Anterior cingulate cortex (tissue), 58 donors: ENCODE measurements around the gene TNRC6B.

Source experiments
- DNase-seq, 58 donors: peaks; one replicate each; lab custom pipeline; 2025; lab: John Stamatoyannopoulos, UW

TNRC6B gene

GRCh38 chr22:40322818-40323447 is 145.2 kb downstream of the TNRC6B start:
- no peak for DNase-seq

- DNase-seq: no peak
Measured at GRCh38 chr22:40323681-40324171, 146.0 kb downstream of the TNRC6B start.

- DNase-seq: no peak
Measured at GRCh38 chr22:40324468-40325305, 147.0 kb downstream of the TNRC6B start.

- DNase-seq: no peak
Measured at GRCh38 chr22:40325315-40325714, 147.6 kb downstream of the TNRC6B start.

- DNase-seq: no peak
Measured at GRCh38 chr22:40326905-40327735, 149.4 kb downstream of the TNRC6B start.

GRCh38 chr22:40328546-40329456 is 151.1 kb downstream of the TNRC6B start:
- DNase-seq: peak in 3 of 58 donors; percentile 9 to 41 (median 26)

- DNase-seq: no peak
Measured at GRCh38 chr22:40329466-40329865, 151.7 kb downstream of the TNRC6B start.

- no peak for DNase-seq
Measured at GRCh38 chr22:40330086-40330485, 152.4 kb downstream of the TNRC6B start.

GRCh38 chr22:40330615-40331014 is 152.9 kb downstream of the TNRC6B start:
- no peak for DNase-seq

GRCh38 chr22:40331706-40332105 is 154.0 kb downstream of the TNRC6B start:
- DNase-seq: no peak

- DNase-seq: peak in 1 of 58 donors; percentile 4
Measured at GRCh38 chr22:40332319-40332781, 154.6 kb downstream of the TNRC6B start.

GRCh38 chr22:40334060-40334459 is 156.3 kb downstream of the TNRC6B start:
- DNase-seq: no peak

- no peak for DNase-seq
Measured at GRCh38 chr22:40334899-40335298, 157.2 kb downstream of the TNRC6B start.

GRCh38 chr22:40335358-40335757 is 157.6 kb downstream of the TNRC6B start:
- no peak for DNase-seq

GRCh38 chr22:40340044-40340443 is 162.3 kb downstream of the TNRC6B start:
- no peak for DNase-seq

GRCh38 chr22:40341604-40342003 is 163.9 kb downstream of the TNRC6B start:
- no peak for DNase-seq

GRCh38 chr22:40342521-40342920 is 164.8 kb downstream of the TNRC6B start:
- no peak for DNase-seq

GRCh38 chr22:40345271-40345670 is 167.5 kb downstream of the TNRC6B start:
- no peak for DNase-seq

GRCh38 chr22:40345815-40346184 is 168.1 kb downstream of the TNRC6B start:
- peak in 8 of 58 donors; percentile 36 to 59 (median 48) for DNase-seq
